Mucosa of stomach (tissue), 1 donor: ENCODE measurements around the gene SF3B1.

Source experiments
- H3K27me3 ChIP-seq: one replicate; pipeline ENCODE4 v1.7.0; 2013; ENCODE audit warnings: mild to moderate bottlenecking, low read length; ENCODE audit not compliant: control insufficient read depth, insufficient read depth
- H3K36me3 ChIP-seq: one replicate; pipeline ENCODE4 v1.7.0; 2013; ENCODE audit warnings: low read length; ENCODE audit not compliant: control insufficient read depth, insufficient read depth
- H3K4me1 ChIP-seq: one replicate; pipeline ENCODE4 v1.7.0; 2013; ENCODE audit warnings: mild to moderate bottlenecking, low read length; ENCODE audit not compliant: control insufficient read depth, insufficient read depth
- H3K4me3 ChIP-seq: one replicate; pipeline ENCODE4 v1.7.0; 2013; ENCODE audit warnings: low read length
- H3K9ac ChIP-seq: one replicate; pipeline ENCODE4 v1.7.0; 2013; ENCODE audit warnings: mild to moderate bottlenecking, low read length, moderate library complexity
- H3K9me3 ChIP-seq: one replicate; pipeline ENCODE4 v1.7.0; 2013; ENCODE audit warnings: mild to moderate bottlenecking, low read length, moderate library complexity; ENCODE audit not compliant: control insufficient read depth
- donor health status: Pancreatic carcinoma.

Gene SF3B1

DNA sequence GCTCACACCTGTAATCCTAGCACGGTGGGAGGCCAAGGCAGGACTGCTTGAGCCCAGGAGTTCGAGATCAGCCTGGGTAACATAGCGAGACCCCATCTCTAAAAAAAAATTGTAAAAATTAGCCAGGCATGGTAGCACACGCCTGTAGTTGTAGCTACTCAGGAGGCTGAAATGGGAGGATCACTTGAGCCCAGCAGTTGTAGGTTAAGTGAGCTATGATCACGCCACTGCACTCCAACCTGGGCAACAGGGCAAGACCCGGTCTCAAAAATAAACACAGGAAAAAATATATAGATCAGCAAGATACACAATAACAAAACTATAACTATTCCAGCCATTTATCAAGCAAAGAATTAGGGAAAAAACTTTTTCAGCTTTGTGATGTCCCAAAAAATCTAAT is 3.0 kb downstream of the SF3B1 start:
- H3K9ac ChIP-seq, result no peak overlapping the region

DNA sequence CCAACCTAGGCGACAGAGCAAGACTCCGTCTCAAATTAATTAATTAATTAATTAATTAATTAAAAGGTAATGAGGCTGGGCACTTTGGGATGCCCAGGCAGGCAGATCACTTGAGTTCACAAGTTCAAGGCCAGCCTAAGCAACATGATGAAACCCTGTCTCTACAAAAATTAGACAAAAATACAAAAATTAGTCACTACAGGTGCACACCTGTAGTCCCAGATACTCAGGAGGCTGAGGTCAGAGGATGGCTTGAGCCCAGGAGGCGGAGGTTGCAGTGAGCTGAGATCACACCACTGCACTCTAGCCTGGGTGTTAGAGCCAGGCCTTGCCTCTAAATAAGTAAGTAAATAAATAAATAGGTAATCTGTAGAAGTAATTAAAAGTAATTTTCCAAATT is 6.8 kb downstream of the SF3B1 start:
- H3K4me1 ChIP-seq, result peaks cover 35% of the 10 kb centered on the region
- no peak overlapping the region for H3K4me3 ChIP-seq
- no peaks in the 10 kb centered on the region for H3K36me3 ChIP-seq
- no peak overlapping the region for H3K9ac ChIP-seq
- no peaks in the 10 kb centered on the region for H3K27me3 ChIP-seq
- no peaks in the 10 kb centered on the region for H3K9me3 ChIP-seq

More for the DNA sequence above, 3.0 kb downstream of the SF3B1 start:
- no peaks in the 10 kb centered on the region for H3K9me3 ChIP-seq
- H3K27me3 ChIP-seq, result no peaks in the 10 kb centered on the region
- no peak overlapping the region for H3K4me3 ChIP-seq
- H3K4me1 ChIP-seq, result peaks cover 41% of the 10 kb centered on the region
- H3K36me3 ChIP-seq, result no peaks in the 10 kb centered on the region

DNA sequence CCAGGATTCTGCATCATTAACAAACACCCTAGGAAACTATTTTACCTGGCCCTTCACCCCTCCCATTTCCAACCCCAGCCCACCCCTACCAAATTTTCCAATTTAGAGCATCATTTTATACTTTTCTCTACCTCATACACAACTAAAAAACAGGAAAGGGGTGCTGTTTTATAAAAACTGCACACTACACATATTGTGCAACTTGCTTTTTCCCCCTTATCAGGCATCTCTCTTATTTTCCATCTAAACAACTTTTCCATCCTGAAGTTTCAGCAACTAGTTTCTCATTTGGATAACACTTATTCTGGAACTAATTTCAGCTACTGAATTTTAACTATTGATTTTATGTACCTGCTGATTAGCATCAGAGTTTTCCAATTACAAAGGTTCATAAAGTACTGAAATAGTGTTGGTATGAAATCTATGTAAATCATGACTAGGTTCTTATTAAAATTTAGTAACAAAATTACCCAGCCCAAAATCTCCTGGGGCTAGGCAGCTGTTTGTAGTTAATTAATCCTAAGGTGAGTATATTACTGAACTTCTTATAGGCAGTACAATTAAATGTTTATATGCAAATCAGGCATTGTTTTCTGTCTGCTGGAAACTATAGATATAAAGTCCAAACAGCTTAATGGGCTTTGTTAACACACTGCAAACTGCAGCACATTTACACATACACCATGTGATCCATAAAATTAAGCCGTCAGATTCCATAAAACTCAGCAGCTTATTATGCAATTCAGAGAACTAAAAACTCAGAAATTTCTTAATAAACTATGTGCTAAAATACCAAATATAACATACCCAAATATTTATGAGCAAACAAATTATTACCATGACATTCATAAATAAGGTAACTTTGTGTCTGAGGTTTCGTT is 7.9 kb downstream of the SF3B1 start:
- H3K4me1 ChIP-seq, result peaks cover 25% of the 10 kb centered on the region
- H3K36me3 ChIP-seq, result no peaks in the 10 kb centered on the region
- H3K4me3 ChIP-seq, result no peak overlapping the region
- no peaks in the 10 kb centered on the region for H3K27me3 ChIP-seq
- H3K9ac ChIP-seq, result no peak overlapping the region
- H3K9me3 ChIP-seq, result no peaks in the 10 kb centered on the region

- peak overlapping the region; percentile 4 for H3K9ac ChIP-seq
- H3K4me3 ChIP-seq, result no peak overlapping the region
- no peaks in the 10 kb centered on the region for H3K36me3 ChIP-seq
- no peaks in the 10 kb centered on the region for H3K9me3 ChIP-seq
- H3K27me3 ChIP-seq, result no peaks in the 10 kb centered on the region
- H3K4me1 ChIP-seq, result peaks cover 13% of the 10 kb centered on the region
Measured at GRCh38 chr2:197425550-197425949, 9.3 kb downstream of the SF3B1 start.

DNA sequence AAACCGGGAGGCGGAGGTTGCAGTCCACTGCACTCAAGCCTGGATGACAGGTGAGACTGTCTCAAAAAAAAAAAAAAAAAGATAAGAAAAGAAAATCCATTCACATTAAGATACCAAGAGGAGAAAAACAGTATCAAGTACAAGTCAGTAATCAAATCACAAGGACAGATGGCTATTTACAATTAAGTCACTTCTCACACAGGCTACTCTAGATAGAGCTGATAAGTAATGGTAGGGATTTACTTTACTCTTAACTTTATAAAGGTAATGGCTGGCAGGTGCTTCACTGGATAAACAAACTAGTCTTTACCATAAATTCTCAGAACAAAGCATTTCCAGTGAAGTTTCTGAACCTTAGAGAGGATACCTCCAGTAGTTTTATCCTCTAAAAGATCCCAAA is 11.5 kb downstream of the SF3B1 start:
- H3K9me3 ChIP-seq, result no peaks in the 10 kb centered on the region
- H3K9ac ChIP-seq, result no peak overlapping the region
- no peaks in the 10 kb centered on the region for H3K27me3 ChIP-seq
- no peaks in the 10 kb centered on the region for H3K36me3 ChIP-seq
- peaks cover 11% of the 10 kb centered on the region for H3K4me1 ChIP-seq
- H3K4me3 ChIP-seq, result no peak overlapping the region

DNA sequence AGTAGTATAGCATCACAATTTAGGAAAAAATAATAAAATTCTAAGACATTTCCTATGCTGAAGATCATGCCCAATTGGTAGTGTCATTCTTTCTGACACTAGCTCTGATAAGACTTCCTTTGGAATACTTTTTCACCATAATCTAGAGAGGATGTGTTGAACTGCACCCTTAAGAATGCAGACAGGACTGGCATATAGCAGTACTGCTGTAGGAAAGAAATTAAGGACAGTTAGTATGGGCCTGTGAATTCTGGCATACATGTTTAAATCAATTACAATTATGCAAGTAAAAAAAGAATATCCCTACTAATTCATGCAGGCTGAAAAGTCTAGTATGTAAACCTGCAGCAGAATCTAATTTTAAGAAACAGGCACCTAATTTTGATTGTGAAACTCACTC is 15.4 kb downstream of the SF3B1 start:
- Histone ChIP-seq H3K9ac (no peak overlapping the region), H3K27me3 (no peaks in the 10 kb centered on the region), H3K4me1 (no peaks in the 10 kb centered on the region), H3K9me3 (no peaks in the 10 kb centered on the region), H3K4me3 (no peak overlapping the region), H3K36me3 (peaks cover 4% of the 10 kb centered on the region)

DNA sequence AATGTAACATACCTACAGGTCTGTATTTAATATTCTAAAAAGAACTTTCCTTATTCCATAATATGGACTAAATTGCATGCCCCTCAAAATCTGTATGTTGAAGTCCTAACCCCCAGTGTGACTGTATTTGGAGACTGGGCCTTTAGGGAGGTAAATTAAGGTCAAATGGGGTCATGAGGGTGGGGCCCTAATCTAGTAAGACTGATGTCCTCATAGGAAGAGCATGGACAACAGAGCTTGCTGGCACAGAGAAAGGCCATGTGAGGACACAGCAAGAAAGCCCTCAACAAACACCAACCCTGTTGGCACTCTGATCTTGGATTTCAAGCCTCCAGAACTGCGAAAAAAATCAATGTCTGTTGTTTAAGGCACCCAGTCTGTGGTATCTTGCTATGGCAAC is 18.6 kb downstream of the SF3B1 start:
- no peak overlapping the region for H3K4me3 ChIP-seq
- H3K36me3 ChIP-seq, result peaks cover 4% of the 10 kb centered on the region
- H3K27me3 ChIP-seq, result no peaks in the 10 kb centered on the region
- H3K4me1 ChIP-seq, result no peaks in the 10 kb centered on the region
- no peaks in the 10 kb centered on the region for H3K9me3 ChIP-seq
- no peak overlapping the region for H3K9ac ChIP-seq

- Histone ChIP-seq H3K36me3 (peaks cover 13% of the 10 kb centered on the region), H3K9ac (no peak overlapping the region), H3K27me3 (no peaks in the 10 kb centered on the region), H3K4me1 (no peaks in the 10 kb centered on the region), H3K4me3 (no peak overlapping the region), H3K9me3 (no peaks in the 10 kb centered on the region)
Measured at GRCh38 chr2:197414515-197414914, 20.3 kb downstream of the SF3B1 start.

GRCh38 chr2:197414039-197414438 is 20.8 kb downstream of the SF3B1 start:
- H3K27me3 ChIP-seq, result no peaks in the 10 kb centered on the region
- H3K36me3 ChIP-seq, result peaks cover 16% of the 10 kb centered on the region
- no peak overlapping the region for H3K9ac ChIP-seq
- no peak overlapping the region for H3K4me3 ChIP-seq
- H3K4me1 ChIP-seq, result no peaks in the 10 kb centered on the region
- H3K9me3 ChIP-seq, result no peaks in the 10 kb centered on the region

DNA sequence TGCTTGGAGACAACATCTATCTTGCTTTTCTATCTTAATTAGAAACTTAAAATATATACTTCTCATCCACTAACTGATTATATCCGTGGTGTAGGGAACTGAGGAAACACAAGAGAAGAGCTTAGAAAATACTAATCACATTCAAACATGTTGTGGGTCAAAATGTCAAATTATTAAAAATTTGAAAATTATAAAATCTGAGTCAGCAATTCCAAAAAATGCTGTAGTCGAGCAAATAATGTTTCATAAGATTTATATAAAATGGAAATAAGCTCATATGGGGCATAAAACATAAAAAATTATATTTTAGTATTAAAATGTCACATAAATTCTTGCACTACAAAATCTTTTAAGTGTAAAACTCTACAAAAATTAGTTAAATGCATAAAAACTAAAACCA is 29.2 kb downstream of the SF3B1 start:
- no peaks in the 10 kb centered on the region for H3K27me3 ChIP-seq
- no peak overlapping the region for H3K4me3 ChIP-seq
- peaks cover 16% of the 10 kb centered on the region for H3K36me3 ChIP-seq
- no peak overlapping the region for H3K9ac ChIP-seq
- H3K9me3 ChIP-seq, result no peaks in the 10 kb centered on the region
- H3K4me1 ChIP-seq, result no peaks in the 10 kb centered on the region

- H3K36me3 ChIP-seq, result peaks cover 9% of the 10 kb centered on the region
- no peaks in the 10 kb centered on the region for H3K9me3 ChIP-seq
- H3K9ac ChIP-seq, result no peak overlapping the region
- no peak overlapping the region for H3K4me3 ChIP-seq
- no peaks in the 10 kb centered on the region for H3K27me3 ChIP-seq
- H3K4me1 ChIP-seq, result peaks cover 4% of the 10 kb centered on the region
Measured at GRCh38 chr2:197399887-197400540, 34.8 kb downstream of the SF3B1 start.

GRCh38 chr2:197398913-197399312 is 35.9 kb downstream of the SF3B1 start:
- Histone ChIP-seq H3K36me3 (peaks cover 9% of the 10 kb centered on the region), H3K9me3 (no peaks in the 10 kb centered on the region), H3K4me1 (peaks cover 4% of the 10 kb centered on the region), H3K9ac (no peak overlapping the region), H3K27me3 (no peaks in the 10 kb centered on the region), H3K4me3 (no peak overlapping the region)
